IPS-NIHi7 (cell line): ENCODE data around the gene AP3D1.

Source experiments
- DNase-seq: peaks from one replicate; pipeline ENCODE4 v3.0.0; 2012; ENCODE audit warnings: mixed read lengths; ENCODE audit errors: extremely low spot score

AP3D1 gene

DNA sequence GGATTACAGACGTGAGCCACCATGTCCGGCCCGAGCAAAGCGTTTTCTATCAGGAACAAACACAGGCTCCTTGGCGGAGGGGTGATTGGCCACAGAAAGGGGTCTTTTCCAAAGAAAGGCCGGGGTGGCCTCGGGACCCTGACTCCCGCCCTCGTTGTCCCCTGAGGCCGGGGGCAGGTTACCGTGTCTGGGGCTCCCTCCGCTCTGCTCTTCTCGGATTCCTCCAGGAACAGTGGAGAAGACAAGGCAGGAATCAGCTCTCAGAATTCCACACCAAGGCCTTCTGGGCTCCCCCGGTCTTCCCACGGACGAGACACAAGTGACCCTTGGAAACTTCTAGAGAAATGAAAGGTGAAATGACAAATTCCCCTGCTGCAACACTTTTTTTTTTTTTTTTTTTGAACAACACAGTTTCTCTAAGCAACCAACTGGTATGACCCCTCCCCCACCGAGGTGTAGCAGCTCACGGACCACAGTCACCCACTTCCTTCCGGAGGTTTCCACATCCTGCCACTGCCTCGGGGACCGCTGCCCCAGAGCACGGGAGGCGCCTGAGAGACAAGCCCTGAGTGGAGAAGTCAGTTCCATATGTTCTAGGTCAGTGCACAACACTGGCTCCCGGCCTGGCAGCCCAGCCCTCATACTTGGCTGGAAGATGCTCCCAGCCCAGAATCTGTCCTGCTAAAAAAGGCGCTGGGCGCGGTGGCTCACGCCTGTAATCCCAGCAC lies 66.2 kb downstream of the AP3D1 start:
- DNase-seq = no peak

DNA sequence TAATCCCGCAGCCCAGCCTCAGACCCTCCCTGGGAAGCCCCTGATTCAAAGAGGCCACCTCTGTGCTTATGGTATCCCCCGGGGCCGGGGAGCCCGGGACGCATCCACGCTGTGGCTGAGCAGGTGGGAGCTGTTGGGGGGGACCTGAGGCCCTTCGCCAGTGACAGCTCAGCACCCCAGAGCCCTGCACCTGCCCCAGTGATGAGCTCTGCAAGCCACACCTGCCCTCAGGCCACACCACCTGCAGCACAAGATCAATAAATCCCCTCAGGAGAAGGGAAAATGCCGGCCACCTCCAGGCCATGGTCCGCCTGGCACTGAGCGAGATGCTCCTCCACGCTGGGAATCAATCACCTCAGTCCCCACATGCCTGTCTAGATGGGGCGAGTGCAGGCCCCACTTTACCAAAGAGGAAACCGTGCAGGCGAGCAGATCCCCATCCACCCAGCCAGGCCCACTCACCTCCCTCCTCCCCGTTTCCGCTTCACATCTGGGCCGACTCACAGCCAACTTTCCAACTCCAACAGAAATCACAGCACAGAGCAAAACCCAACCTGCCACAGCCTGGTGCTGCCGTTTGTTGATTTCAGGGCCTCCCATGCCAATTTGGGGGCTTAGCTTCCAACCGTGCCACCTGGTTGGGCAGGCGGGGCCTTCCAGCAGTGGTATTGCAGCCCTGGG lies 68.1 kb downstream of the AP3D1 start:
- DNase-seq = no peak

DNA sequence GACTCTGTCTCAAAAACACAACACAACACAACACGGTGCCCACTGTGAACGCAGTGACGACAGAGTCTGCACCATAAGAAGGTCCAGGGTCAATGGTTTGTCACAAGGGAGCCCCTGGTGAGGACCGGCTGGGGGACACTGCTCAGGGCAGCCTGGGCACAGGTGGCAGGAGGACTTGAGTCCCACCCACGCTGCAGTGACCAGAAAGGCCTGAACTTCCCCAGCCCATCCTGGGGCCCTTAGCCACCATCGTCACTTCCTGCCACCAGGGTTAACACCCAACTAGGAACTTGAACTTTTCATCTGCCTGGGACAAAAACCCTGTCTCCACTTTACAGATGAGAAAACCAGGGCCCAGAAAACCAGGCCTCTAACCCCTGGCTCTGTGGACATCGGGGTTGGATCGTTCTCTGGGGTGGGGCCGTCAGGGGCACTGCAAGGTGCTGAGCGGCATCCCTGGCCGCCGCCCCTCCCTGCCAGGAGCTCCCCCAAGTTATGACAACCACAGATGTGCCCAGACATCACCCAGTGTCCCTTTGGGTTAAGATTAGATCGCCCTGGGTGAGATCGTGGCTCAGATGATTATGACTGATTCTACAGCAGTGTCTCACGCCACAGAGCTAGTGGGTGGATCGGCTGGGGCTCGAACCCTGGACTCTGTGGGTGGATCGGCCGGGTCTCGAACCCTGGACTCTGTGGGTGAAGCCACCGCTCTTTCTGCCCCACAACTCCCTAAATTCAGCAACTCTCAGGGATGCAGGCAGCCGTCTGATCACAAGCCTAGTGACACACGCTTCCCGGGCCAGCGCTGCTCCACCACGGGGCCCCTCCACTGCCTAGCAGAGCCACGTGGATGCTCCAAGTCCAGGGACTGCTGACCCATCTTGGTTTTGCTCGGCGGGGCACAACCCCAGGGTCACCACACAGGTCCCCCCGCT lies 69.2 kb downstream of the AP3D1 start:
- no peak for DNase-seq

DNA sequence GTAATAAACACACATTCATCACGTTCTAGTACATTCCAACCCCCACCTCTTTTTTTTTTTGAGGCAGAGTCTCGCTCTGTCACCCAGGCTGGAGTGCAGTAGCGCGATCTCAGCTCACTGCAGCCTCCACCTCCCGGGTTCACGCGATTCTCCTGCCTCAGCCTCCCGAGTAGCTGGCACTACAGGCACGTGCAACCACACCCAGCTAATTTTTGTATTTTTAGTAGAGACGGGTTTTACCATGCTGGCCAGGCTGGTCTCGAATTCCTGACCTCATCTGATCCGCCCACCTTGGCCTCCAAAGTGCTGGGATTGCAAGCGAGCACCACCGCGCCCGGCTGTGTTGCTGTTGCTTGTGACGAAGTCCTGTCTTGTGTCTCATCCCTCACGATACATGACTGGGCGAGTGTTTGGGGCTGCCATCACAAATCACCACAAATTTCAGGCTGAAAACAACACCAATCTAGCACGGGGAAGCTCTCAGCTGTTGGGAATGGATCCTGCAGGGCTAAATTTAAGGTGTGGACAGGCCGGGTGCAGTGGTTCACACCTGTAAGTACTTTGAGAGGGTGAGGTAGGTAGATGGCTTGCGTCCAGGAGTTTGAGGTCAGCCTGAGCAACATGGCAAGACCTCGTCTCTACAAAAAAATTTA lies 70.9 kb downstream of the AP3D1 start:
- DNase-seq = no peak

DNA sequence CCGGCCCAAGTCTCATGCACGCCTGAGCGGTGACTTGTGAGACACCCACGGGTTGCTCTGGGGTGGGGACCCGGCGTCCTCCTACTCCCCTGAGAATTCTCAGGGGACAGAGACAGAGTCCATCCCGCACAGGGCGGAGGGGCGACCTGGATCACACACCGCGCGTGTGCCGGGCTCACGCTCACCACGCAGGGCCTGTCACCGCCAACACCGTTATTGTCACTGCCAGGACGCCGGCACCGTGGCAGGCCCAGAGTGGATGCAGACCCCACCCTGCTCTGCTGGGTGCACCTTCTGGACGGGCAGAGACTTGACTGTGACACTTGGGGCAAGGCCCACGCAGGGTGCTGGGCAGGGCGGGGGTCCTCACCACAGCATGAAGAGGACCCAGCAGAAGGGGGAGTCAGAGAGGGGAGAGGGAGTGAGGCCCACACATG lies 71.5 kb downstream of the AP3D1 start:
- no peak for DNase-seq

DNA sequence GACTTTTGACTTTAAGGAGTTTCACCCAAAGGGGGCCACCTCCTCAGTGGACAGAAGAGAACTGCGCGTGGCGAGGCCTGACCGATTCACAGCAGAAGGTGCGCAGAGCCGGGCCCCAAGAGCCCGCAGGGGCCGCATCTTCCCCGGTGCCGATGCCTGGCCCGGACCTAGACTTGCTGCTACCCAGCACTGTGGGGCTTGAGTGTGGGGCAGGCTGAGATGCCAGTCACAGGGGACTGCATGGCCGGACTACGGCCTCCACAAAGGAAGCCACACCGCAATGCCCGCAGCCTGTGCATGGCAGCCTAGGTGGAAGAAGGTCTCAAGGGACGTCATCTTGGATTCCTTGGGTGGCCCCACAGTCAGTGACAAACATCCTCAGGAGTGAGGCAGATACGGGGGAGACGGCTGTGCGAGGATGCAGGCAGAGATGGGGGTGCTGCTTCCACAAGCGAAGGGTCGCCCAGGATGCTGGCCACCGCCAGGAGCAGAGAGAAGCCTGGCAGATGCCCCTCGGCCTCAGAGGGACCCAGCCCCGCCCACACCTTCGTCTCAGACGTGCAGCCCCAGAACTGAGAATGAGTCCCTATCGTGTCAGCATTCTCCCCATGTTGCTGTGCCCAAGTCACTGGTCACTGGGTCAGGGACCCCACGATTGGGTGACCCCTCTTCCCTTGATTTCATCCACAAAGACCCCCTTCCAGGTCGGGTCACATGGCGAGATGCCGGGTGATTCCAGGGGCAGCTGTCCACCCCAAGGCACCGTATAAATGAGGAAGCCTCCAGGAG lies 72.1 kb downstream of the AP3D1 start:
- no peak for DNase-seq

DNA sequence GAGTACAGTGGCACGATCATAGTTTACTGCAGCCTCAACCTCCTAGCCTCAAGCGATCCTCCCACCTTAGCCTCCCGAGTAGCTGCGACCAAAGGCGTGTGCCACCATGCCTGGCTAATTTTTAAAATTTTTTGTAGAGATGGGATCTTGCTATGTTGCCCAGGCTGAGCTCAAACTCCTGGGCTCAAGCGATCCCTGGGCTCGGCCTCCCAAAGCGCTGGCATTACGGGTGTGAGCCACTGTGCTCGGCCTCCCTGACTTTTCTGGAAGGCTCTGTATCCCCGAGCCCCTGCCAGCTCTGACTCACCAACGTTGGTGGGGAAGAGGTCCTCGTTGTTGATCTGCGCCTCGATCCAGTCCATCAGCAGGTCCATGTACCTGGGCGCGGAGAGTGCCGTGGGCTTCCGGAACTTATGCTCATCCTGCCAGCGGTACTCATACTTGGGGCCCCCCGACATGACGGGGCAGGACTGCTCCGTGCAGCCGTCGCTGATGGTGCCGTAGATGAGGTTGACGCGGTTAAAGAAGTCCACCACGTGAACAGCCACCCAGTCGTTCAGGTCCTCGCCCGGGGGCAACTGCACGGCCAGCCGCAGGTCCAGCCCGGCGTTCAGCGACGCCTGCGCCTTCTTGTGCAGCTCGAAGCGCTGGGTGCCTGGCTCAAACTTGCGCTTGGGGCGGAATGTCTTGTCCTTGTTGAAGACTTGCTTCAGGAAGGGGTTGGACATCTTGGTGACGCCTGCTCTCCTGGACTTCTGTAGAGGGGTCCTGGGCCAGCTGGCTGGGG lies 73.3 kb downstream of the AP3D1 start:
- no peak for DNase-seq

DNA sequence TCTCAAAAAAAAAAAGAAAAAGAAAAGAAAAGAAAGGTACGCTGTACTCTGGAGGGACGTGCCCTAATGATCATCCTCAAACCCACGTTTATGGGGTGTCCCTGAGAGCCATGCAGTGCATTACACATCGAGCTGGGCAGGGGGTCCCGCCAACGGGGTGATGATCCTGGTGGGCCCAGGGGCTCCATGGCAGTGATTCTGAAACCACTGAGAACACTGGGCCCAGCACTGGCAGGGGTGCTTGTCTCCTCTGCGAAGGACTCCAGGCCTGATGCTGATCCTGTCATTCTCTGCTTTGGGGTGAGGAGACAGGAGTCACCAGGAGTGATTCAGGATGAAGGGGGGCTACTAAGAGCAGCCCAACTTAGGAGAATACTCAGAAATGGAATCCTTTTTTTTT lies 74.0 kb downstream of the AP3D1 start:
- DNase-seq = no peak

DNA sequence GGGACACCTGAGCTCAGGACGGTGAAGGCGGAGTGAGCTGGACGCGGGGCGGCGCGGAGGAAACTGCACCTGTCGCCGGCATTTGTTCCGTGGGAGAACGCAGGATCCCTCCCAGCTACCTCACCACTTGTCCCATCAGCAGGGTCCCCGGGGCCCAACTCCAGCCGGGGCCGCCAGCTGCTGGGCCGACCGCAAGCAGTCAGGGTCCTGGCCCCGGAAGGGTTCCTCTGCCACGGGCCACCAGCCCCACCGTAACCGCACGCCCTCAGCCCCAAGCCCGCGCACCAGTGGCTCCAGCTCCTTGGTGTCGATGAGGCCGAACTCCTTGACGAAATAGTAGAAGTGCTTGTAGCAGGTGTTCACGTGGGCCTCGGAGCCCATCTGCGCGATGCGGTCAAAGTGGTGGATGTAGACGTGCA lies 74.8 kb downstream of the AP3D1 start:
- DNase-seq = no peak

DNA sequence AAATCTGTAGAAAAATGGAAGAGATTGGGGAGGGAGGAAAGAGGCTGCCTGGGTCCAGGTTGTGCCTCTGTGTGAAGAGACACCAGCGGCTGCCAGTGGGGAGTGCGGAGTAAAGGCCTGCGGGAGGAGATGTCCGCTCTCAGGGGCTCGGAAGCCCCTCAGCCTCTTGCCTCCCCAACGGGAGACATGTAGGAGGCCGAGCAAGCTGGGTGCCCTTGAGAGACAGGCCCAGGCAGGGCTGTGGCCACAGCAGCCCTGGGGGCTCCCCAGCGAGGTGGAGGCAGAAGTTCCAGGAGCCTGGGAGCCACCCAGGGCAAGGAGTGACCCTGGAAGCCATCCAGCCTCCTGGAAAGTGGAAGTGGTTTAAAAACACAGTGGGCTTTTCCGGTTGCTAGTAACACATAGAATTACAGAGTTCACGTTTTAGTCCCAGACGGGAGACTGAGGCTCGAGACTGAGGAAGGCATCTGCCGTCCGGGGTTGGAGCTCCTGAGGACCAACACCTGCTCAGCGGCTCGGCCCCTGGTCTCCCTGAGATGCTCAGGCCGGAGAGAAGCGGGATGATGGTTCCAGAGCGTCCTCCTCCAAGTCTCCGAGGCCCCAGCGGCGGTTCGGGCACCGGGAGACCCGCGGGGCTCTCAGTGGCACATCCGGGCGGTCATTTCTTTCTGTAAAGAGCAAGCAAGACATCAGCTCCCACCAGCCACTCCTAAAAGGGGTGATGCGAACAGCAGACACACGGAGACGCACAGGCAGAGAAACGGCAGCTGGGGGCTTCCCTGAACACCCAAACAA lies 78.4 kb downstream of the AP3D1 start:
- no peak for DNase-seq

DNA sequence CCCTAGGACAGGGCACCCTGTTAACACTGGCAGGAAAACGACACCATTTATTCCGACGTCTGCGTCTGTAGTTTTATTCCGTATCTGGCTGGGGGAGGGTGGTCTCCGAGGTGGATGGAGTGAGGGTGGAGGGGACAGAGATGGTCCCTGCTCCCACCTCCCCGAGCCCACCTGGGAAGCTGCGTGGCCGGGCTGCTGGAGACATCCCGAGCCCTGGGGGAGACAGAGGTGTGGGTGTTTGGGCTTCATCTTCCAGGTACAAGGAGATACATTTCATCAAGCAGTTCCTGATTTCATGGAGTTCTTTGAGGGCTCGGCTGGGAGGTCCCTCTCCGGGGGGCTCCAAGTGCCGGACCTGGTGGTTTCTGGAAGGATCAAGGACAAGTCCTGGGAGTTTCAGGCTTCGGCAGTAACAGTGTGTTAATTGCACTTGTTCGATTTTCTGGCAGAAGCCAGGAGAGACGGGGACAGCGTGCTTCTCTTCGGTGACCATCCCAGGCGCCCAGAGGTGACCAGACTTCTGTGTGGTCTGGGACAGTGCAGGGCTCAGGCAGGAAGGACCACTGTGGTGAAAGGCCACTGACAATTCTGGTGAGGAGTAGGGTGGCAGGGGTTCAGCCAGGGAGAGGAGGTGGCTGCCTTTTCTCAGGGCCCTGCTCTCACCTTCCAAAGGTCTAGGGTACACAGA lies 80.2 kb downstream of the AP3D1 start:
- no peak for DNase-seq

DNA sequence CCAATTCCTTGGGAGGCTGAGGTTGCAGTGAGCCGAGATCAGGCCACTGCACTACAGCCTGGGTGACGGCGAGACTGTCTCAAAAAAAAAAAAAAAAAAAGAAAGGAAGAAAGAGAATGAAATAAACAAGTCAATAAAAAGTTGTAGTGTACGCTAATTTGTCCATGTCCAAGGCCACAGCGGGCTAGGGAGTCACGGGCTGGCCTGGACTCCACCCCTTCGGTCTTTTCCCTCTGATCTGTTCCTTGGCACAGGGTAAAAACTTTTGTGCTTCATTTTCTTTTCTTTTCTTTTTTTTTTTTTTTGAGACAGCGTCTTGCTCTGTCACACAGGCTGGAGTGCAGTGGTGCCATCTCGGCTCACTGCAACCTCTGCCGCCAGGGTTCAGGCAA lies 80.9 kb downstream of the AP3D1 start:
- DNase-seq = no peak

DNA sequence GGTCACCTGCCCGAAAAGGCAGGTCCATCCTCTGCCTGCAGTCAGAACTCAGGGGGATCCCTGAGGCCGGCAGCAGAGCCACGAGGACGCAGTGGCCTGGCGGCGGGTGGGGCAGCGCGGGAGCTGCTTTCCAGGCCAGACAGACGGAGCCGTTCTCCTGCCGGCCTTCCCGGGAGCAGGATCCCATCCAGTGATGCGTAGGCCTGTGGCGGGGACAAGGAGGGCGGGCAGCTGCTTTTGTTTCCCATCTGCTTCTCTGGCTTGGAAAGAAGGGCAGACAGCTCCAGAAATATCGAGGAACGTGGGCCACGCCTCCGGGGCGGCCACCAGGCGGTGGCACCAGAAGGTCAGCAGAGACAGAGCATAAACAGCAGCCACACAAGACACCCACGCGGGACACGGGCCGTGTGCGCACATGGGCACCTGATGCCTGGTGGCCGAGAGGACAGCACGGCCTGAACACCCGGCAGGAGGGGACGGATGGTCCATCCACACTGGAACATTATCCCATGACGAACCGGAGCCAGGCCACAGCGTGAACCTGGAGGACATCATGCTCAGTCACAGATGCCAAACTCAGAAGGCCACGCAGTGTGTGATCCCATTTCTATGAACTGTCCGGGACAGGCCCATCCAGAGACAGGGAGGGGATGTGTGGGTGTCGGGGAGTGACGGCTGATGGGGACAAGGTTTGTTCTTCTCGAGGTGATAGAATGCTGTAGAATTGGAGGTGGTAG lies 86.4 kb downstream of the AP3D1 start:
- no peak for DNase-seq

DNA sequence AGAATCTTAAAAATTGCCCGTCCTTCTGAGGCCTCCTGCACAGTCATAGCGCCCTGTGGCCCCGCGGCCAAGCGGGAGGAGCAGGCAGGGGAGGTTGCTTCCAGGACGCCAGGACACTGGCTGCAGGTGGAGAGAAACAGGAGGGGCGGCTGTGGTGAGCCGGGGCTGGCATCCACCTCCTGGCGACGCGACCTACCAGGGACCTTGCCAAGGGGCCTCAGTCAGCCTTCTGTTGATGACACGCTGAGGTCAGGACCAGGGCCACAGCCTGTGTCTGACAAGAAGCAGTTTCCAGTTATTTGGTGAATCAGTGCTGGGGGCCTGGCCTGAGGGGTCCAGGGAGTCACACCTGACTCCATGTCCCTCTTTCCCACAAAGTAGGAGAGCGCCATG lies 87.0 kb downstream of the AP3D1 start:
- DNase-seq = no peak

DNA sequence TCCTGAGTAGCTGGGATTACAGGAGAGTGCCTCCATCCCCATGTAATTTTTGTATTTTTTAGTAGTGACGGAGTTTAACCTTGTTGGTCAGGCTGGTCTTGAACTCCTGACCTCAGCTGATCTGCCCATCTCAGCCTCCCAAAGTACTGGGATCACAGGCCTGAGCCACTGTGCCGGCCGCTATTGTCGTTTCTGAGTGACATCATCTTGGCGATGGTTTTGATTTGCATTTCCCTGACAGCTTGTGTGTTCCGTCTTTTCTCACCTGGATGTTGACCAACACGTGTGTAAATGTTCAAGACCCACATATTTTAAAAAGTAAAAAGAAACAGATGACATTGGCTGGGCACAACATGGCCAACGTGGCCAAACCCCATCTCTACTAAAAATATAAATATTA lies 87.5 kb downstream of the AP3D1 start:
- DNase-seq = no peak

DNA sequence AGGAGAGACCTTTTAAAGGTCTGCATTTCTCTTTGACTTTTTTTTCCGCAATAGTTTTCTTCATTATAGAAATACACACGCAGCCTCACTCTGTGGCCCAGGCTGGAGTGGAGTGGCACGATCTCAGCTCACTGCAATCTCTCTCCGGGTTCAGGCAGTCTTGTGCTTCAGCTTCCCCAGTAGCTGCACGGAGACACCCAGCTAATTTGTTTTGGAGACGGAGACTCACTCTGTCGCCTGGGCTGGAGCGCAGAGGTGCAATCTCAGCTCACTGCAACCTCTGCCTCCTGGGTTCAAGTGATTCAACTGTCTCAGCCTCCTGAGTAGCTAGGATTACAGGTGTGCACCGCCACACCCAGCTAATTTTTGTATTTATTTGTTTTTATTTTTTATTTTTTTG lies 88.6 kb downstream of the AP3D1 start:
- DNase-seq = no peak

DNA sequence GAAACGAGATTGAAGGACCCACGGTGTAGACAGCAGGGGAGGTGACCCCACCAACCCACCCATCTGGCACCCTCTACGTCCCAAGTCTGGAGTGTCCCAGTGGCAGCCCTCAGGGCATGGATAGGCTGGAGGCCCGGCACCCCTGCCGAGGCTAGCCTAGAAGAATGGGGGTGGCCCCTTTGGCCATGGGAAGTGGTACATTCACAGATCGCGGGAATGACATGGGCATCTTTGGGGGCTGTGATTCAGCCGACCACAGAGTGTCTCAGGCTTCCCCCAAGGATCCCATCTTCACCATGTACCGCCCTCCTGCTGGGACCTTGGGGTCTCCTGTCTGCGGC lies 89.0 kb downstream of the AP3D1 start:
- DNase-seq = no peak
